ENCODE results near the gene MAJIN. TPM values are rescaled to one million over a fixed set of nuclear protein-coding genes. Genes with fewer than 3 reads are reported as not detected.

The MAJIN gene
- total RNA-seq, 2 donors from 2014 or later, result not detected

DNA sequence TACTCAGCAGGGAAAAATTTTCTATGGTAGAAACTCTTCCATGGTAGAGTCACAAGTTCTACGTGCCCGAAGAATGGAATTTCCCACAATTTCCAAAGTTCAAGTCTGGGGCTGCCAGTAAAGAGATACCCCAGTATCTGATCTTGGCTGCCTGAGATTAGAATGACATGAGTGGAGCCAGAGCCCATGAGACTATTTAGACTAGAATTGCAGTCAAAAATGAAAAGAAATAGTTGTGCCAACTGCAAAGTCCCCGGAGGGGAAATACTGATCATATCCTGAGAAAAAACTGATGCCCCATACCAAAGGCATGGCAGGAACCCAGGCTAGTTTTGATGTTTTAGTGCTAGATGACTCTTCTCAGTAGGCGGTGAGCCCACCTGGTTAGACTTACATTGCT is 11.2 kb downstream of the MAJIN start:
- TF ChIP-seq, protein P1, sequence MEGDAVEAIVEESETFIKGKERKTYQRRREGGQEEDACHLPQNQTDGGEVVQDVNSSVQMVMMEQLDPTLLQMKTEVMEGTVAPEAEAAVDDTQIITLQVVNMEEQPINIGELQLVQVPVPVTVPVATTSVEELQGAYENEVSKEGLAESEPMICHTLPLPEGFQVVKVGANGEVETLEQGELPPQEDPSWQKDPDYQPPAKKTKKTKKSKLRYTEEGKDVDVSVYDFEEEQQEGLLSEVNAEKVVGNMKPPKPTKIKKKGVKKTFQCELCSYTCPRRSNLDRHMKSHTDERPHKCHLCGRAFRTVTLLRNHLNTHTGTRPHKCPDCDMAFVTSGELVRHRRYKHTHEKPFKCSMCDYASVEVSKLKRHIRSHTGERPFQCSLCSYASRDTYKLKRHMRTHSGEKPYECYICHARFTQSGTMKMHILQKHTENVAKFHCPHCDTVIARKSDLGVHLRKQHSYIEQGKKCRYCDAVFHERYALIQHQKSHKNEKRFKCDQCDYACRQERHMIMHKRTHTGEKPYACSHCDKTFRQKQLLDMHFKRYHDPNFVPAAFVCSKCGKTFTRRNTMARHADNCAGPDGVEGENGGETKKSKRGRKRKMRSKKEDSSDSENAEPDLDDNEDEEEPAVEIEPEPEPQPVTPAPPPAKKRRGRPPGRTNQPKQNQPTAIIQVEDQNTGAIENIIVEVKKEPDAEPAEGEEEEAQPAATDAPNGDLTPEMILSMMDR (IDR thresholded peaks at IDR 0.05), result no peak

GRCh38 chr11:64959498-64959897 is 12.4 kb downstream of the MAJIN start:
- Histone ChIP-seq H3K4me3 (no peak overlapping the region), H3K27me3 (replicated peaks; ENCODE audit: insufficient read depth) (no peaks in the 10 kb centered on the region), H3K4me1 (ENCODE audit: control insufficient read depth in 1 of 2, low read depth in 2 of 2) (no peaks in the 10 kb centered on the region), H3K9me3 (no peaks in the 10 kb centered on the region), H3K27ac (no peak overlapping the region), H3K36me3 (no peaks in the 10 kb centered on the region)
- TF ChIP-seq, protein P1 (IDR thresholded peaks at IDR 0.05), result no peak
- ATAC-seq (ENCODE audit: insufficient number of reproducible peaks, low FRiP score, low read depth), result no peak
- no peak for DNase-seq (ENCODE audit: low spot score)

More for the DNA sequence above, 11.2 kb downstream of the MAJIN start:
- no peaks in the 10 kb centered on the region for H3K9me3 ChIP-seq
- no peaks in the 10 kb centered on the region for H3K36me3 ChIP-seq
- H3K27ac ChIP-seq, result no peak overlapping the region
- H3K27me3 ChIP-seq (replicated peaks; ENCODE audit: insufficient read depth), result no peaks in the 10 kb centered on the region
- no peaks in the 10 kb centered on the region for H3K4me1 ChIP-seq (ENCODE audit: control insufficient read depth in 1 of 2, low read depth in 2 of 2)
- no peak overlapping the region for H3K4me3 ChIP-seq
- no peak for DNase-seq (ENCODE audit: low spot score)
- ATAC-seq (ENCODE audit: insufficient number of reproducible peaks, low FRiP score, low read depth), result no peak

GRCh38 chr11:64954201-64954600 is 17.7 kb downstream of the MAJIN start:
- Histone ChIP-seq H3K27me3 (replicated peaks; ENCODE audit: insufficient read depth) (no peaks in the 10 kb centered on the region), H3K27ac (no peak overlapping the region), H3K4me1 (ENCODE audit: control insufficient read depth in 1 of 2, low read depth in 2 of 2) (no peaks in the 10 kb centered on the region), H3K36me3 (no peaks in the 10 kb centered on the region), H3K4me3 (no peak overlapping the region), H3K9me3 (no peaks in the 10 kb centered on the region)
- no peak for DNase-seq (ENCODE audit: low spot score)
- ATAC-seq (ENCODE audit: insufficient number of reproducible peaks, low FRiP score, low read depth), result no peak
- TF ChIP-seq, protein P1 (IDR thresholded peaks at IDR 0.05), result no peak

DNA sequence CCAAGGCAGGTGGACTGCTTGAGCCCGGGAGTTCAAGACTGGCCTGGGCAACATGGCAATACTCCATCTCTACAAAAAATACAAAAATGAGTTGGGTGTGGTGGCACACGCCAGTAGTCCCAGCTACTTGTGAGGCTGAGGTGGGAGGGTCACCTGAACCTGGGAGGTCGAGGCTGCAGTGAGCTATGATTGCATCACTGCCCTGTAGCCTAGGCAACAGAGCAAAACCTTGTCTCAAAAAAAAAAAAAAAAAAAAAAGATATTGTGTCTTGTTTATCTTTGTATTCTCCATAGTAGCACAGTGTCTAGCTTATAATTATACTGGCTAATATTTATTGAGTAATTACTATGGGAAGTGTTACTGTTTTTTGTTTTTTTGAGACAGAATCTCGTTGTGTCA is 20.4 kb downstream of the MAJIN start:
- ATAC-seq (ENCODE audit: insufficient number of reproducible peaks, low FRiP score, low read depth), result no peak
- no peaks in the 10 kb centered on the region for H3K9me3 ChIP-seq
- no peaks in the 10 kb centered on the region for H3K4me1 ChIP-seq (ENCODE audit: control insufficient read depth in 1 of 2, low read depth in 2 of 2)
- no peak overlapping the region for H3K27ac ChIP-seq
- TF ChIP-seq, protein P1 (IDR thresholded peaks at IDR 0.05), result no peak
- no peak overlapping the region for H3K4me3 ChIP-seq
- DNase-seq (ENCODE audit: low spot score), result no peak
- no peaks in the 10 kb centered on the region for H3K27me3 ChIP-seq (replicated peaks; ENCODE audit: insufficient read depth)
- no peaks in the 10 kb centered on the region for H3K36me3 ChIP-seq

GRCh38 chr11:64947208-64947814 is 24.6 kb downstream of the MAJIN start:
- no peaks in the 10 kb centered on the region for H3K36me3 ChIP-seq
- TF ChIP-seq, protein P1 (IDR thresholded peaks at IDR 0.05), result no peak
- no peak overlapping the region for H3K4me3 ChIP-seq
- no peaks in the 10 kb centered on the region for H3K27me3 ChIP-seq (replicated peaks; ENCODE audit: insufficient read depth)
- no peaks in the 10 kb centered on the region for H3K9me3 ChIP-seq
- no peak for DNase-seq (ENCODE audit: low spot score)
- no peak overlapping the region for H3K27ac ChIP-seq
- ATAC-seq (ENCODE audit: insufficient number of reproducible peaks, low FRiP score, low read depth), result no peak
- no peaks in the 10 kb centered on the region for H3K4me1 ChIP-seq (ENCODE audit: control insufficient read depth in 1 of 2, low read depth in 2 of 2)

Data from thoracic aorta (tissue), 2 donors.